AML-193 (cell line): ENCODE data around the gene CENPL.
A peak's percentile ranks its signal among the peaks of the same experiment; 100 is the strongest.
"Not testable (repeated sequence)": the region's sequence is repeated elsewhere in the genome, so short reads cannot be mapped to it uniquely, and the experiment has no call there.

Experiments used
- DNase-seq, 2 experiments: peaks; one replicate each; lab custom pipeline; 2025; lab: John Stamatoyannopoulos, UW

The CENPL gene

GRCh38 chr1:173824315-173825081 lies at the start of gene CENPL, which contains the start of gene DARS2:
TSS of gene CENPL (minus strand) at chr1:173824883. CDS start at chr1:173811299, 13,584 bp downstream.
TSS of gene DARS2 (plus strand) at chr1:173824673. CDS start at chr1:173825230, 557 bp downstream.
- peak; percentile 95 to 96 for DNase-seq

GRCh38 chr1:173871500-173871899 lies 46.8 kb upstream of the CENPL start:
- DNase-seq: no peak

- no peak for DNase-seq
Observed at GRCh38 chr1:173871091-173871490, 46.4 kb upstream of the CENPL start.

- peak; percentile 19 to 64 for DNase-seq
Observed at GRCh38 chr1:173870252-173871075, 45.8 kb upstream of the CENPL start.

- peak; percentile 31 to 47 for DNase-seq
Observed at GRCh38 chr1:173869021-173869359, 44.3 kb upstream of the CENPL start.

GRCh38 chr1:173868266-173869020 lies 43.8 kb upstream of the CENPL start, which contains the start of gene ZBTB37:
TSS of gene ZBTB37 (plus strand) at chr1:173868380. CDS start at chr1:173870226, 1,846 bp downstream.
- peak; percentile 76 to 80 for DNase-seq

- DNase-seq: peak; percentile 97 to 98
Observed at GRCh38 chr1:173867753-173868265, 43.1 kb upstream of the CENPL start, which contains the start of gene GAS5. TSS of gene GAS5 (minus strand) at chr1:173867989.

GRCh38 chr1:173867141-173867752 lies 42.6 kb upstream of the CENPL start:
- no peak for DNase-seq

- no peak for DNase-seq
Observed at GRCh38 chr1:173866413-173867115, 41.9 kb upstream of the CENPL start.

- DNase-seq: no peak
Observed at GRCh38 chr1:173865468-173866164, 40.9 kb upstream of the CENPL start.

- no peak for DNase-seq
Observed at GRCh38 chr1:173864179-173864867, 39.6 kb upstream of the CENPL start.

- DNase-seq: no peak
Observed at GRCh38 chr1:173863224-173864161, 38.8 kb upstream of the CENPL start.

- DNase-seq: no peak
Observed at GRCh38 chr1:173862769-173863223, 38.1 kb upstream of the CENPL start.

- not testable (repeated sequence) for DNase-seq
Observed at GRCh38 chr1:173862146-173862768, 37.6 kb upstream of the CENPL start.

GRCh38 chr1:173861731-173862145 lies 37.1 kb upstream of the CENPL start:
- no peak for DNase-seq

- DNase-seq: no peak
Observed at GRCh38 chr1:173860065-173860464, 35.4 kb upstream of the CENPL start.

GRCh38 chr1:173859547-173859946 lies 34.9 kb upstream of the CENPL start:
- not testable (repeated sequence) for DNase-seq
